Neural cell (in vitro differentiated cells): ENCODE measurements around the gene MUC6.

Source experiments
- EP300 ChIP-seq: fragments of 450-650 bp; conservative IDR thresholded peaks from 2 replicates; pipeline ENCODE4 v1.6.1; 2014; ENCODE audit warnings: antibody characterized with exemption, mild to moderate bottlenecking, moderate library complexity; ENCODE audit not compliant: poor library complexity, severe bottlenecking
- EZH2 ChIP-seq: fragments of 200-600, 300-800 bp; shearing (Covaris generic), sonication (generic); IDR thresholded peaks from 2 replicates; pipeline ENCODE4 v1.6.1; 2014; ENCODE audit warnings: antibody characterized with exemption, low read length, borderline replicate concordance, mild to moderate bottlenecking; ENCODE audit not compliant: insufficient read depth, poor library complexity, severe bottlenecking
- POLR2AphosphoS5 ChIP-seq: IDR thresholded peaks from 2 replicates; pipeline ENCODE4 v1.6.1; 2012
- REST ChIP-seq: IDR thresholded peaks from 2 replicates; pipeline ENCODE4 v1.6.1; 2012; ENCODE audit warnings: borderline replicate concordance
- SMC3 ChIP-seq: fragments of 450-650 bp; conservative IDR thresholded peaks from 2 replicates; pipeline ENCODE4 v1.6.1; 2014; ENCODE audit warnings: antibody characterized with exemption, mild to moderate bottlenecking, moderate library complexity; ENCODE audit not compliant: poor library complexity
- TF ChIP-seq, protein P1 (sequence below): fragments of 450-650 bp; IDR thresholded peaks from 2 replicates; pipeline ENCODE4 v1.5.1; 2014; ENCODE audit warnings: antibody characterized with exemption, mild to moderate bottlenecking, moderate library complexity; ENCODE audit not compliant: poor library complexity, severe bottlenecking

DNA sequence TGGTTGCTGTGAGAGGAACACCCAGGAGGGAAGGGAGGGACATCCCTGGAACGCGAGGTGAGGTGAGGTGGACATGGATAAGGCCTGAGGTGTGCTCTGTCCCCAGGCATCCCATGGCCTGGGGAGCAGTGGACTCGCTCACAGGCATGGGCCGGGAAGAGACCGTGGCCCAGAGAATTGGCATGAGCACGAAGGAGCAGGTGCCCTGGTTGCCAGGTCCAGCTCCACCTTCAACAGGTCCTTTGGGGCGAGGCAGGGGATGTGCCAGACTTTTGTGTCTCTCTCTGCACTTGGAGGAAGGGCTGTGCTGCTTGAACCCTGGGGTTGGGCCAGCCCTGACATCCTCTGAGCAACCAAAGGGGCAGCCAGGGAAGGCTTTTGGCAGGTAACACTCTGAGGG, 21.5 kb downstream of the MUC6 start:
- TF ChIP-seq SMC3 (no peak), EZH2 (no peak), REST (no peak), EP300 (no peak), POLR2AphosphoS5 (no peak)
- TF ChIP-seq, protein P1, sequence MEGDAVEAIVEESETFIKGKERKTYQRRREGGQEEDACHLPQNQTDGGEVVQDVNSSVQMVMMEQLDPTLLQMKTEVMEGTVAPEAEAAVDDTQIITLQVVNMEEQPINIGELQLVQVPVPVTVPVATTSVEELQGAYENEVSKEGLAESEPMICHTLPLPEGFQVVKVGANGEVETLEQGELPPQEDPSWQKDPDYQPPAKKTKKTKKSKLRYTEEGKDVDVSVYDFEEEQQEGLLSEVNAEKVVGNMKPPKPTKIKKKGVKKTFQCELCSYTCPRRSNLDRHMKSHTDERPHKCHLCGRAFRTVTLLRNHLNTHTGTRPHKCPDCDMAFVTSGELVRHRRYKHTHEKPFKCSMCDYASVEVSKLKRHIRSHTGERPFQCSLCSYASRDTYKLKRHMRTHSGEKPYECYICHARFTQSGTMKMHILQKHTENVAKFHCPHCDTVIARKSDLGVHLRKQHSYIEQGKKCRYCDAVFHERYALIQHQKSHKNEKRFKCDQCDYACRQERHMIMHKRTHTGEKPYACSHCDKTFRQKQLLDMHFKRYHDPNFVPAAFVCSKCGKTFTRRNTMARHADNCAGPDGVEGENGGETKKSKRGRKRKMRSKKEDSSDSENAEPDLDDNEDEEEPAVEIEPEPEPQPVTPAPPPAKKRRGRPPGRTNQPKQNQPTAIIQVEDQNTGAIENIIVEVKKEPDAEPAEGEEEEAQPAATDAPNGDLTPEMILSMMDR, result no peak
